WTC11 (cell line): ENCODE data around the gene INTS11.

Experiments used
- CREB1 ChIP-seq: sonication (generic); formaldehyde crosslinking; IDR thresholded peaks from 2 replicates; pipeline ENCODE4 v1.8.0; 2023; ENCODE audit warnings: mild to moderate bottlenecking, missing genetic modification reagents
- CREM ChIP-seq: sonication (generic); formaldehyde crosslinking; IDR thresholded peaks from 2 replicates; pipeline ENCODE4 v1.8.1; 2022; ENCODE audit warnings: mild to moderate bottlenecking, missing genetic modification reagents, moderate library complexity
- FOXJ3 ChIP-seq: sonication (generic); formaldehyde crosslinking; IDR thresholded peaks from 2 replicates; pipeline ENCODE4 v1.9.0; 2021; ENCODE audit warnings: missing genetic modification reagents, mild to moderate bottlenecking, borderline replicate concordance
- FOXP1 ChIP-seq: sonication (generic); formaldehyde crosslinking; IDR thresholded peaks from 2 replicates; pipeline ENCODE4 v1.8.0; 2022; ENCODE audit warnings: missing genetic modification reagents, mild to moderate bottlenecking, moderate library complexity, borderline replicate concordance
- NFE2L1 ChIP-seq: sonication (generic); formaldehyde crosslinking; IDR thresholded peaks from 2 replicates; pipeline ENCODE4 v1.8.1; 2023; ENCODE audit warnings: missing genetic modification reagents
- TF ChIP-seq, protein P1 (sequence below): fragments of 200-600 bp; IDR thresholded peaks from 2 replicates; pipeline ENCODE4 v1.8.0; 2022; ENCODE audit warnings: antibody characterized with exemption
- TF ChIP-seq, protein P2 (sequence below): sonication (generic); formaldehyde crosslinking; IDR thresholded peaks from 2 replicates; pipeline ENCODE4 v1.8.0; 2023; ENCODE audit warnings: mild to moderate bottlenecking, missing genetic modification reagents
- TF ChIP-seq, protein P3 (sequence below): sonication (generic); formaldehyde crosslinking; IDR thresholded peaks from 2 replicates; pipeline ENCODE4 v1.8.0; 2022; ENCODE audit warnings: mild to moderate bottlenecking, missing genetic modification reagents
- TF ChIP-seq, protein P4 (sequence below): sonication (generic); formaldehyde crosslinking; IDR thresholded peaks from 2 replicates; pipeline ENCODE4 v1.8.0; 2022; ENCODE audit warnings: missing genetic modification reagents

DNA sequence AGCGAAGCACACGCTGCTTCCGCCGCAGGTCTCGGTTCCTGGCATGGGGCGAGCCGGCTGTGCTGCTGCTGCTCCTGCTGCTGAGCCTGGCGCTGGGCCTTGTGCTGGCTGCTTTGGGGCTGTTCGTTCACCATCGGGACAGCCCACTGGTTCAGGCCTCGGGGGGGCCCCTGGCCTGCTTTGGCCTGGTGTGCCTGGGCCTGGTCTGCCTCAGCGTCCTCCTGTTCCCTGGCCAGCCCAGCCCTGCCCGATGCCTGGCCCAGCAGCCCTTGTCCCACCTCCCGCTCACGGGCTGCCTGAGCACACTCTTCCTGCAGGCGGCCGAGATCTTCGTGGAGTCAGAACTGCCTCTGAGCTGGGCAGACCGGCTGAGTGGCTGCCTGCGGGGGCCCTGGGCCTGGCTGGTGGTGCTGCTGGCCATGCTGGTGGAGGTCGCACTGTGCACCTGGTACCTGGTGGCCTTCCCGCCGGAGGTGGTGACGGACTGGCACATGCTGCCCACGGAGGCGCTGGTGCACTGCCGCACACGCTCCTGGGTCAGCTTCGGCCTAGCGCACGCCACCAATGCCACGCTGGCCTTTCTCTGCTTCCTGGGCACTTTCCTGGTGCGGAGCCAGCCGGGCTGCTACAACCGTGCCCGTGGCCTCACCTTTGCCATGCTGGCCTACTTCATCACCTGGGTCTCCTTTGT is 9.2 kb upstream of the INTS11 start:
- TF ChIP-seq, protein P1, sequence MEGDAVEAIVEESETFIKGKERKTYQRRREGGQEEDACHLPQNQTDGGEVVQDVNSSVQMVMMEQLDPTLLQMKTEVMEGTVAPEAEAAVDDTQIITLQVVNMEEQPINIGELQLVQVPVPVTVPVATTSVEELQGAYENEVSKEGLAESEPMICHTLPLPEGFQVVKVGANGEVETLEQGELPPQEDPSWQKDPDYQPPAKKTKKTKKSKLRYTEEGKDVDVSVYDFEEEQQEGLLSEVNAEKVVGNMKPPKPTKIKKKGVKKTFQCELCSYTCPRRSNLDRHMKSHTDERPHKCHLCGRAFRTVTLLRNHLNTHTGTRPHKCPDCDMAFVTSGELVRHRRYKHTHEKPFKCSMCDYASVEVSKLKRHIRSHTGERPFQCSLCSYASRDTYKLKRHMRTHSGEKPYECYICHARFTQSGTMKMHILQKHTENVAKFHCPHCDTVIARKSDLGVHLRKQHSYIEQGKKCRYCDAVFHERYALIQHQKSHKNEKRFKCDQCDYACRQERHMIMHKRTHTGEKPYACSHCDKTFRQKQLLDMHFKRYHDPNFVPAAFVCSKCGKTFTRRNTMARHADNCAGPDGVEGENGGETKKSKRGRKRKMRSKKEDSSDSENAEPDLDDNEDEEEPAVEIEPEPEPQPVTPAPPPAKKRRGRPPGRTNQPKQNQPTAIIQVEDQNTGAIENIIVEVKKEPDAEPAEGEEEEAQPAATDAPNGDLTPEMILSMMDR, result no peak
- TF ChIP-seq, protein P2, sequence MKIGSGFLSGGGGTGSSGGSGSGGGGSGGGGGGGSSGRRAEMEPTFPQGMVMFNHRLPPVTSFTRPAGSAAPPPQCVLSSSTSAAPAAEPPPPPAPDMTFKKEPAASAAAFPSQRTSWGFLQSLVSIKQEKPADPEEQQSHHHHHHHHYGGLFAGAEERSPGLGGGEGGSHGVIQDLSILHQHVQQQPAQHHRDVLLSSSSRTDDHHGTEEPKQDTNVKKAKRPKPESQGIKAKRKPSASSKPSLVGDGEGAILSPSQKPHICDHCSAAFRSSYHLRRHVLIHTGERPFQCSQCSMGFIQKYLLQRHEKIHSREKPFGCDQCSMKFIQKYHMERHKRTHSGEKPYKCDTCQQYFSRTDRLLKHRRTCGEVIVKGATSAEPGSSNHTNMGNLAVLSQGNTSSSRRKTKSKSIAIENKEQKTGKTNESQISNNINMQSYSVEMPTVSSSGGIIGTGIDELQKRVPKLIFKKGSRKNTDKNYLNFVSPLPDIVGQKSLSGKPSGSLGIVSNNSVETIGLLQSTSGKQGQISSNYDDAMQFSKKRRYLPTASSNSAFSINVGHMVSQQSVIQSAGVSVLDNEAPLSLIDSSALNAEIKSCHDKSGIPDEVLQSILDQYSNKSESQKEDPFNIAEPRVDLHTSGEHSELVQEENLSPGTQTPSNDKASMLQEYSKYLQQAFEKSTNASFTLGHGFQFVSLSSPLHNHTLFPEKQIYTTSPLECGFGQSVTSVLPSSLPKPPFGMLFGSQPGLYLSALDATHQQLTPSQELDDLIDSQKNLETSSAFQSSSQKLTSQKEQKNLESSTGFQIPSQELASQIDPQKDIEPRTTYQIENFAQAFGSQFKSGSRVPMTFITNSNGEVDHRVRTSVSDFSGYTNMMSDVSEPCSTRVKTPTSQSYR (CRISPR knock-in tag), result no peak
- TF ChIP-seq CREB1 (CRISPR knock-in tag) (no peak), NFE2L1 (CRISPR knock-in tag) (no peak), CREM (no peak), FOXJ3 (CRISPR knock-in tag) (no peak), FOXP1 (CRISPR knock-in tag) (no peak)
- TF ChIP-seq, protein P3, sequence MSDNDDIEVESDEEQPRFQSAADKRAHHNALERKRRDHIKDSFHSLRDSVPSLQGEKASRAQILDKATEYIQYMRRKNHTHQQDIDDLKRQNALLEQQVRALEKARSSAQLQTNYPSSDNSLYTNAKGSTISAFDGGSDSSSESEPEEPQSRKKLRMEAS (CRISPR knock-in tag), result no peak
- TF ChIP-seq, protein P4, sequence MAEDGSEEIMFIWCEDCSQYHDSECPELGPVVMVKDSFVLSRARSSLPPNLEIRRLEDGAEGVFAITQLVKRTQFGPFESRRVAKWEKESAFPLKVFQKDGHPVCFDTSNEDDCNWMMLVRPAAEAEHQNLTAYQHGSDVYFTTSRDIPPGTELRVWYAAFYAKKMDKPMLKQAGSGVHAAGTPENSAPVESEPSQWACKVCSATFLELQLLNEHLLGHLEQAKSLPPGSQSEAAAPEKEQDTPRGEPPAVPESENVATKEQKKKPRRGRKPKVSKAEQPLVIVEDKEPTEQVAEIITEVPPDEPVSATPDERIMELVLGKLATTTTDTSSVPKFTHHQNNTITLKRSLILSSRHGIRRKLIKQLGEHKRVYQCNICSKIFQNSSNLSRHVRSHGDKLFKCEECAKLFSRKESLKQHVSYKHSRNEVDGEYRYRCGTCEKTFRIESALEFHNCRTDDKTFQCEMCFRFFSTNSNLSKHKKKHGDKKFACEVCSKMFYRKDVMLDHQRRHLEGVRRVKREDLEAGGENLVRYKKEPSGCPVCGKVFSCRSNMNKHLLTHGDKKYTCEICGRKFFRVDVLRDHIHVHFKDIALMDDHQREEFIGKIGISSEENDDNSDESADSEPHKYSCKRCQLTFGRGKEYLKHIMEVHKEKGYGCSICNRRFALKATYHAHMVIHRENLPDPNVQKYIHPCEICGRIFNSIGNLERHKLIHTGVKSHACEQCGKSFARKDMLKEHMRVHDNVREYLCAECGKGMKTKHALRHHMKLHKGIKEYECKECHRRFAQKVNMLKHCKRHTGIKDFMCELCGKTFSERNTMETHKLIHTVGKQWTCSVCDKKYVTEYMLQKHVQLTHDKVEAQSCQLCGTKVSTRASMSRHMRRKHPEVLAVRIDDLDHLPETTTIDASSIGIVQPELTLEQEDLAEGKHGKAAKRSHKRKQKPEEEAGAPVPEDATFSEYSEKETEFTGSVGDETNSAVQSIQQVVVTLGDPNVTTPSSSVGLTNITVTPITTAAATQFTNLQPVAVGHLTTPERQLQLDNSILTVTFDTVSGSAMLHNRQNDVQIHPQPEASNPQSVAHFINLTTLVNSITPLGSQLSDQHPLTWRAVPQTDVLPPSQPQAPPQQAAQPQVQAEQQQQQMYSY (CRISPR knock-in tag), result no peak
